Esophagus squamous epithelium (tissue), 5 donors: ENCODE data around the gene COL27A1. TPM values are rescaled to one million over a fixed set of nuclear protein-coding genes. Genes with fewer than 3 reads are reported as not detected.

Source experiments
- DNase-seq: peaks from one replicate; lab custom pipeline; 2025; lab: John Stamatoyannopoulos, UW
- H3K27ac ChIP-seq, 4 donors: fragments of 200-600 bp; sonication (generic); one replicate each; pipeline ENCODE4 v1.5.1; 2016 to 2019; ENCODE audit warnings: mild to moderate bottlenecking in 1 of 4
- H3K27me3 ChIP-seq, 4 donors: fragments of 200-600 bp; sonication (generic); 1 replicate in 3 of 4; 2 replicates in 1 of 4; pipeline versions ENCODE4 v1.5.1 to v1.6.0; 2017 to 2021; ENCODE audit warnings: antibody characterized with exemption in 1 of 4
- H3K36me3 ChIP-seq, 3 donors: fragments of 200-600 bp; sonication (generic); one replicate each; pipeline ENCODE4 v1.5.1; 2016 to 2019
- H3K4me1 ChIP-seq, 3 donors: fragments of 200-600 bp; sonication (generic); one replicate each; pipeline ENCODE4 v1.5.1; 2017 to 2019
- H3K4me3 ChIP-seq, 4 donors: fragments of 200-600 bp; sonication (generic); 1 replicate in 3 of 4; 2 replicates in 1 of 4; pipeline ENCODE4 v1.5.1; 2016 to 2019; ENCODE audit warnings: mild to moderate bottlenecking in 2 of 4, moderate library complexity in 1 of 4
- H3K9me3 ChIP-seq, 3 donors: fragments of 200-600 bp; sonication (generic); one replicate each; pipeline ENCODE4 v1.5.1; 2016 to 2019
- CTCF ChIP-seq, 6 experiments: fragments of 450-650 bp in 4 of 6; fragments of 200-600 bp in 2 of 6; sonication (generic) in 2 of 6; IDR thresholded peaks; one replicate each; pipeline ENCODE4 v1.5.1; 2016 to 2019; ENCODE audit warnings: antibody characterized with exemption in 6 of 6, mild to moderate bottlenecking in 4 of 6, moderate library complexity in 4 of 6
- POLR2A ChIP-seq, 4 donors: fragments of 450-650 bp; IDR thresholded peaks; one replicate each; pipeline ENCODE4 v1.6.1; 2017; ENCODE audit warnings: antibody characterized with exemption in 4 of 4, mild to moderate bottlenecking in 4 of 4, moderate library complexity in 3 of 4
- WGBS, 2 donors: methylation state at CpG; one replicate each; pipeline ENCODE4 v1.1.5; 2018; 5-methylcytosine and 5-hydroxymethylcytosine counted together
- intact Hi-C: fragments of 100-400 bp; cut with DNase I; formaldehyde crosslinking; loops from one replicate; pipeline ENCODE4 v1.15.0; 2022
- total RNA-seq, 4 donors: library from RNA; depleted of rRNA; stranded (reverse); fragments of >200 nt; gene quantifications; one replicate each; pipeline ENCODE4 v1.1.0, GENCODE V29; 2016
- donor health status: DM: yes; HTN: yes; CAD: no.

Gene COL27A1
- total RNA-seq, 4 donors from 2014 or later: 7.5 to 34.0 (median 12.0) TPM

DNA sequence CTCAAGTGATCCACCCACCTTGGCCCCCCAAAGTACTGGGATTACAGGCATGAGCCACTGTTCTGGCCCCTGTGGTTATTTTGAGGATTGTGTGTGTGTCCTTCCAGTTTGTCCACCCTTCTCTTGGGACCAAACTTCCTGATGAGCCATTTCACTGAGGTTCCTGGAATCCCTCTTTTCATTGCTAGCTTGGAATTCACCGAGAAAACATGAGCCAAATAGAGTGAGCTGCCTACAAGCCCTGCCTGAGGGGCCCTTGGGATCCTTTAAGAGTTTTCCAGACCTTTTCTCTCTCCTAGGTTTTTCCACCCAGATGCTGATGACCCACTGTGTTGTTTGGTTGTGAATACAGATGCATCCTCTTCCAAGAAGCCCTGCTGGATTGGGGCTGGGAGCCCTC is 43.0 kb upstream of the COL27A1 start:
- no peak for DNase-seq
- intact Hi-C loops: no loop called here
- Histone ChIP-seq H3K27ac (peak overlapping the region in 1 of 4 donors; percentile 39), H3K9me3 (no peaks in the 10 kb centered on the region), H3K27me3 (peaks cover 0 to 36% (median 0%) of the 10 kb centered on the region in 4 donors), H3K4me3 (no peak overlapping the region), H3K4me1 (peaks cover 0 to 26% (median 6%) of the 10 kb centered on the region in 3 donors), H3K36me3 (no peaks in the 10 kb centered on the region)
- TF ChIP-seq CTCF (IDR thresholded peaks at IDR 0.05) (no peak), POLR2A (IDR thresholded peaks at IDR 0.05) (no peak)
- 33 to 38% methylated on average over 1 of the region's 1 CpG for WGBS, 2 donors

DNA sequence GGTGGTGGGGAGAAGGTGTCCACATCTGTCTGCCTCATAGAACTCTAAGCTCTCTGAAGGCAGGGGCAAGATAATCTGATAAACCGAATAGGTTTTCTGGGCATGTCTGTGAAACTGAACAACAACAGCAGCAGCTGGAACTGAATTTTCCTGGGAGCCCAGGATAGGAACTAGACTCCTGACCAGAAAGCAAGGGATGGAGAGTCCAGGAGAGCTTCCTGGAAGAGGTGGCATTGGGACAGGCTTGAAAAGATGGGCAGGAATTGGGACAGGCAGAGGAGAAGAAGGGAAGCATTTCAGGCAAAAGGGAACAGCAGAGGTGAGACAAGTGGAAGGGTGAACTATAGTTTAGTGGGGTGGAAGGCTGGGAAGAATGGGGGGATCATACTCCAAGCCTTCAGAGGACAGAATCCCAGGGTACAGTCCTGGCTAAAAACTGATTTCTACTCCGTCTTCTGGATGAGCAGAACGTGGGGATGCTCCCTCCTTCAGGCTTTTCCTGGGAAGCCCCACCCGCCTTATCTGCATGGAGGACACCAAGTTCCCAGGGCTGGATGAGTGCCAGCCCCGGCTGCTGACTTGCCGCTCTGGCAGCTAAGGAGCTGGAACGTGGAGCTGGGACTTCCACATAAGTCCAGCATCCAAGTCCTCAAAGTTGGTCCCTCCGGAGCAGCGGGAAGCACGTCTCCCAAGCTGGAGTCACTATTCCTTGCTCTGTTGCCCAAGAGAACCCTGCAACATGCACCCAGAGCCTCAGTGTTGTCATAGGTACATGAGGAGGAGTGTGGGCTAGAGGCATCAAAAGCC is 42.4 kb upstream of the COL27A1 start:
- H3K27me3 ChIP-seq: peaks cover 0 to 42% (median 0%) of the 10 kb centered on the region in 4 donors
- DNase-seq: no peak
- H3K4me3 ChIP-seq: no peak overlapping the region
- H3K9me3 ChIP-seq: no peaks in the 10 kb centered on the region
- TF ChIP-seq POLR2A (IDR thresholded peaks at IDR 0.05): no peak
- WGBS, 2 donors: 16 to 30% methylated on average over 3 to 5 of the region's 10 CpGs
- peak overlapping the region in 2 of 4 donors; percentile 17 to 39 for H3K27ac ChIP-seq
- intact Hi-C loops: no loop called here
- H3K36me3 ChIP-seq: no peaks in the 10 kb centered on the region
- peaks cover 0 to 22% (median 6%) of the 10 kb centered on the region in 3 donors for H3K4me1 ChIP-seq

DNA sequence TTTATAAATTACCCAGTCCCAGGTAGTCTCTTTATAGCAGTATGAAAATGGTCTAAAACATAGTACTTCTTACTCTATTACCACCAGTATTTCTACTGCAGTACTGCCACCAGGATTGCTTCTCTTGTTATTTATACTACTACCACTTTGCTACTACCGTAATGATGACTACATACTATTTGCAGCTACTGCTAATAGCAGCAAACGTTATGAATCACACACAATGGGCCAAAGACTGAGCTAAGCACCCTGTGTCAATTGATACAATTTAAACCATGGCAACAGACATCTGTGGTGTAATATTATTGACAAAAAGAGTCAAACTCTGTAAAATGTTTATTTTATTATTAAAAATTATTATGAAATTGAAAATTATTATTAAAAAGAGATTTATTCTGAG is 41.0 kb upstream of the COL27A1 start:
- peaks cover 0 to 19% (median 6%) of the 10 kb centered on the region in 3 donors for H3K4me1 ChIP-seq
- DNase-seq: no peak
- intact Hi-C loops: no loop called here
- no peak overlapping the region for H3K27ac ChIP-seq
- no peaks in the 10 kb centered on the region for H3K9me3 ChIP-seq
- no peaks in the 10 kb centered on the region for H3K36me3 ChIP-seq
- TF ChIP-seq POLR2A (IDR thresholded peaks at IDR 0.05): no peak
- TF ChIP-seq CTCF (IDR thresholded peaks at IDR 0.05): no peak
- peaks cover 0 to 56% (median 0%) of the 10 kb centered on the region in 4 donors for H3K27me3 ChIP-seq
- WGBS, 2 donors: 27 to 29% methylated on average over 2 of the region's 2 CpGs
- no peak overlapping the region for H3K4me3 ChIP-seq

- H3K4me3 ChIP-seq: no peak overlapping the region
- H3K4me1 ChIP-seq: peaks cover 0 to 19% (median 6%) of the 10 kb centered on the region in 3 donors
- intact Hi-C loops: no loop called here
- 87 to 90% methylated on average over 8 to 9 of the region's 9 CpGs for WGBS, 2 donors
- DNase-seq: no peak
- H3K36me3 ChIP-seq: no peaks in the 10 kb centered on the region
- TF ChIP-seq CTCF (IDR thresholded peaks at IDR 0.05): no peak
- TF ChIP-seq POLR2A (IDR thresholded peaks at IDR 0.05): no peak
- H3K27ac ChIP-seq: no peak overlapping the region
- H3K9me3 ChIP-seq: no peaks in the 10 kb centered on the region
- H3K27me3 ChIP-seq: peaks cover 0 to 64% (median 0%) of the 10 kb centered on the region in 4 donors
Measured at GRCh38 chr9:114115654-114116125, 39.6 kb upstream of the COL27A1 start.

DNA sequence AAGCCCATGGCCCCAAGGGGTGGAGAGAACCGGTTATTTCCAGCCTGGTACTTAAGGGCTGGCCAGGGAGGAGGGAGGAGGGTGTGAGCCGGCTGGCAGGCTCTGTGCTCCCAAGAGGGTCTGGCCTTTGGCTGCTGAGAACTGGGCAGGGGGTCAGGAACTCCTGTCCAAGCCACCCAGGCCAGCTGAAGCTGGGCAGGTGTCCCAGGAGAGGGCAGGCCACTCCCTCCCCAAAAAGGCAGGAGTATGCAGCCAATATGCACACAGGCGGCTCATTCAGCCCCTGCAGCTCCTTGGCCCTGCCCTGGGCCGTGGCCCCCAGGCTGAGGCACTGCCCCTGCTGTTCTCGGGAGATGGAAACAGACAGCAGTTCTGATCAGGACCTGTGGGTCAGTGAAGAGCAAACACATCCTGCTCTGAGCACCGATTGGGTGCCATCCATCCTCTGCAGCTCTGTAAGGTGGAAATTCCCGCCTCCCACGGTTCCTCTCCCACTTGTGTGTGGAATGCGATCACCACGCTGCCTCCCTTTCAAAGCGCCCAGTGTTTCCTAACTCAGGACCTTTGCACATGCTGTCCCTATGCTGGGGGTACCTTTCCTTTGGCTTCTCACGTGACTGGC is 39.1 kb upstream of the COL27A1 start:
- intact Hi-C loops: no loop called here
- no peak for DNase-seq
- TF ChIP-seq POLR2A (IDR thresholded peaks at IDR 0.05) (no peak), CTCF (IDR thresholded peaks at IDR 0.05) (no peak)
- H3K27ac ChIP-seq: no peak overlapping the region
- H3K27me3 ChIP-seq: peaks cover 0 to 64% (median 0%) of the 10 kb centered on the region in 4 donors
- H3K4me3 ChIP-seq: no peak overlapping the region
- peaks cover 0 to 19% (median 6%) of the 10 kb centered on the region in 3 donors for H3K4me1 ChIP-seq
- H3K9me3 ChIP-seq: no peaks in the 10 kb centered on the region
- 79 to 86% methylated on average over 6 to 8 of the region's 12 CpGs for WGBS, 2 donors
- H3K36me3 ChIP-seq: no peaks in the 10 kb centered on the region
